Esophagus squamous epithelium (tissue), 4 donors: ENCODE results near the gene LPAR5.

Source experiments
- POLR2A ChIP-seq, 4 donors: fragments of 450-650 bp; IDR thresholded peaks; one replicate each; pipeline ENCODE4 v1.6.1; 2017; ENCODE audit warnings: antibody characterized with exemption in 4 of 4, mild to moderate bottlenecking in 4 of 4, moderate library complexity in 3 of 4
- TF ChIP-seq, protein P1 (sequence below), 6 experiments: fragments of 450-650 bp in 4 of 6; fragments of 200-600 bp in 2 of 6; sonication (generic) in 2 of 6; IDR thresholded peaks; one replicate each; pipeline ENCODE4 v1.5.1; 2016 to 2019; ENCODE audit warnings: antibody characterized with exemption in 6 of 6, mild to moderate bottlenecking in 4 of 6, moderate library complexity in 4 of 6

DNA sequence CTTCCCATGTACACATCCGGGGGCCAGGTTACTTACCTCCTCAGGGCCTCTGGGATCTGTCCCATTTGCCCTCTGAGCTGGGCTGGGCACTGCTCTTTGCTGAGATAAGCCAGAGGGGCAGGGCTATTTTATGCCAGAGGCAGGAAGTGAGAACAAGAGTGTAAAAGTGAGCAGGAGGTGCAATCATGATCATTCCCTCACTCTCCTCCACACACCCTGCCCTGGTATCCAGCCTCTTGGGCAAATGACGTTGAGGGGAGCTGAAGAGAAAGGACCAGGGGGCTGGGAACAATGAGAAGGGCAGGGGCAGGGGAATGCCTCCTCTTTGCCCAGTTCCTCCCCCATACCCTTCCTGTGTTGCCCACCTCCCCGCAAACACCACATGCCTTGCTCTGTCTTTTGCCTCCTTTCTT is 4.2 kb downstream of the LPAR5 start:
- TF ChIP-seq, protein P1, sequence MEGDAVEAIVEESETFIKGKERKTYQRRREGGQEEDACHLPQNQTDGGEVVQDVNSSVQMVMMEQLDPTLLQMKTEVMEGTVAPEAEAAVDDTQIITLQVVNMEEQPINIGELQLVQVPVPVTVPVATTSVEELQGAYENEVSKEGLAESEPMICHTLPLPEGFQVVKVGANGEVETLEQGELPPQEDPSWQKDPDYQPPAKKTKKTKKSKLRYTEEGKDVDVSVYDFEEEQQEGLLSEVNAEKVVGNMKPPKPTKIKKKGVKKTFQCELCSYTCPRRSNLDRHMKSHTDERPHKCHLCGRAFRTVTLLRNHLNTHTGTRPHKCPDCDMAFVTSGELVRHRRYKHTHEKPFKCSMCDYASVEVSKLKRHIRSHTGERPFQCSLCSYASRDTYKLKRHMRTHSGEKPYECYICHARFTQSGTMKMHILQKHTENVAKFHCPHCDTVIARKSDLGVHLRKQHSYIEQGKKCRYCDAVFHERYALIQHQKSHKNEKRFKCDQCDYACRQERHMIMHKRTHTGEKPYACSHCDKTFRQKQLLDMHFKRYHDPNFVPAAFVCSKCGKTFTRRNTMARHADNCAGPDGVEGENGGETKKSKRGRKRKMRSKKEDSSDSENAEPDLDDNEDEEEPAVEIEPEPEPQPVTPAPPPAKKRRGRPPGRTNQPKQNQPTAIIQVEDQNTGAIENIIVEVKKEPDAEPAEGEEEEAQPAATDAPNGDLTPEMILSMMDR (IDR thresholded peaks at IDR 0.05) = no peak
- no peak for TF ChIP-seq POLR2A (IDR thresholded peaks at IDR 0.05)
